RWPE2 (cell line): ENCODE measurements around the gene NKAIN1.

ENCODE experiments used
- ATAC-seq: fragments of 200-7000 bp; cut with Tn5 transposase; 3 replicates; pipeline ENCODE4 v1.9.1; 2021; ENCODE audit warnings: low read depth
- DNase-seq: peaks from one replicate; pipeline ENCODE4 v3.0.0-alpha.2; 2020; ENCODE audit warnings: low spot score
- H3K27ac ChIP-seq: fragments of 450-650 bp; 2 replicates; pipeline ENCODE4 v1.5.1; 2017; ENCODE audit warnings: mild to moderate bottlenecking; ENCODE audit not compliant: poor library complexity, severe bottlenecking
- H3K27me3 ChIP-seq: fragments of 250-450 bp; sonication (Bioruptor Pico); 2 replicates; pipeline ENCODE4 v1.5.1; 2021; ENCODE audit warnings: mild to moderate bottlenecking, moderate library complexity; ENCODE audit not compliant: insufficient read depth, poor library complexity, severe bottlenecking
- H3K36me3 ChIP-seq: fragments of 250-450 bp; sonication (Bioruptor Pico); 2 replicates; pipeline ENCODE4 v1.5.1; 2020; ENCODE audit warnings: low read depth, mild to moderate bottlenecking, moderate library complexity
- H3K4me1 ChIP-seq: fragments of 250-450 bp; sonication (Bioruptor Pico); 2 replicates; pipeline ENCODE4 v1.5.1; 2021; ENCODE audit warnings: mild to moderate bottlenecking, moderate library complexity; ENCODE audit not compliant: insufficient read depth, poor library complexity, severe bottlenecking
- H3K4me3 ChIP-seq: fragments of 250-450 bp; sonication (Bioruptor Pico); 2 replicates; pipeline ENCODE4 v1.5.1; 2021; ENCODE audit warnings: mild to moderate bottlenecking, moderate library complexity; ENCODE audit not compliant: severe bottlenecking
- H3K9me3 ChIP-seq: fragments of 250-450 bp; sonication (Bioruptor Pico); 2 replicates; pipeline ENCODE4 v1.5.1; 2021; ENCODE audit warnings: mild to moderate bottlenecking, moderate library complexity; ENCODE audit not compliant: severe bottlenecking
- TF ChIP-seq, protein P1 (sequence below): fragments of 450-650 bp; IDR thresholded peaks from one replicate; pipeline ENCODE4 v1.5.1; 2017; ENCODE audit warnings: mild to moderate bottlenecking, moderate library complexity; ENCODE audit not compliant: poor library complexity, severe bottlenecking

The NKAIN1 gene

DNA sequence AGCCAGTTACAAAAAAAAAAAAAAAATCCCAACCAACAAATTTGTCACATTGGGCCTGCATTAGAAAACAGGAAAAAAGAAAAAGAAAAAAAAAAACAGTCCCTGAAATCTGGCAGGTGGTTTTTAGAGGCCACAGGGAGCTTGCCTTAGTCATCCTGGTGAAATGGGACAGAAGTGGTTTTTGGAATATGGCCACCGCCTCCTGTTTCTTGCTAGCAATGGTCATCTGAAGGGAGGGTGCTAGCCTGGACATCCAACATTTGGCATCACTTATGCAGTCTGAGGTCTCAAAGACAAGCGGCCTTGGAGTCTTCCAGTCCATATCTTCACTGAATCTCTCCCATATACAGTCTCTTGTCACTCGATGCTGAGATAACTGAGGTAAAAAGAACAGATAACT is 20.1 kb upstream of the NKAIN1 start:
- Histone ChIP-seq H3K4me1 (no peaks in the 10 kb centered on the region), H3K36me3 (peaks cover 49% of the 10 kb centered on the region), H3K4me3 (no peak overlapping the region), H3K27me3 (no peaks in the 10 kb centered on the region), H3K9me3 (no peaks in the 10 kb centered on the region), H3K27ac (no peak overlapping the region)
- no peak for DNase-seq
- ATAC-seq = no peak
- TF ChIP-seq, protein P1, sequence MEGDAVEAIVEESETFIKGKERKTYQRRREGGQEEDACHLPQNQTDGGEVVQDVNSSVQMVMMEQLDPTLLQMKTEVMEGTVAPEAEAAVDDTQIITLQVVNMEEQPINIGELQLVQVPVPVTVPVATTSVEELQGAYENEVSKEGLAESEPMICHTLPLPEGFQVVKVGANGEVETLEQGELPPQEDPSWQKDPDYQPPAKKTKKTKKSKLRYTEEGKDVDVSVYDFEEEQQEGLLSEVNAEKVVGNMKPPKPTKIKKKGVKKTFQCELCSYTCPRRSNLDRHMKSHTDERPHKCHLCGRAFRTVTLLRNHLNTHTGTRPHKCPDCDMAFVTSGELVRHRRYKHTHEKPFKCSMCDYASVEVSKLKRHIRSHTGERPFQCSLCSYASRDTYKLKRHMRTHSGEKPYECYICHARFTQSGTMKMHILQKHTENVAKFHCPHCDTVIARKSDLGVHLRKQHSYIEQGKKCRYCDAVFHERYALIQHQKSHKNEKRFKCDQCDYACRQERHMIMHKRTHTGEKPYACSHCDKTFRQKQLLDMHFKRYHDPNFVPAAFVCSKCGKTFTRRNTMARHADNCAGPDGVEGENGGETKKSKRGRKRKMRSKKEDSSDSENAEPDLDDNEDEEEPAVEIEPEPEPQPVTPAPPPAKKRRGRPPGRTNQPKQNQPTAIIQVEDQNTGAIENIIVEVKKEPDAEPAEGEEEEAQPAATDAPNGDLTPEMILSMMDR = no peak

DNA sequence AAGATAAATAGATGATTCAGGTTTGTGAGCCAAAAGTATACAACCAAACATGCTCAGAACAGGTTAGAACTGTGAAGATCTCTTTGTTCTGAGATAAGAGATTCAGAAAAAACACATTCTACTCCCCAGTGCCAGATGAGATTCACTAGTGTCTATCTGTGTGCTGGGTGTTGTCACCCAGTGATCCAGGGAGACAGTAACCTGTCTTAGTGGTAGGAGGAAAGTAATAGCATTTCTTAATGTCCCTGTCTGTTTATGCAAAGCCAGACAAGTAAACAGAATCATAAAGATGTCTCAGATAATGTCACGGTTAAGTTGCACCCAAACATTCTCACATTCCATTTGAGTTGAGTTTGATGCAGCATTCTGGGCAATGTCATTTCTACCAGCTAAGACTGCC is 18.9 kb upstream of the NKAIN1 start:
- ATAC-seq (no peak), DNase-seq (no peak)
- no peaks in the 10 kb centered on the region for H3K27me3 ChIP-seq
- H3K36me3 ChIP-seq = peaks cover 37% of the 10 kb centered on the region
- H3K27ac ChIP-seq = no peak overlapping the region
- TF ChIP-seq, protein P1 = no peak
- H3K9me3 ChIP-seq = no peaks in the 10 kb centered on the region
- H3K4me1 ChIP-seq = no peaks in the 10 kb centered on the region
- no peak overlapping the region for H3K4me3 ChIP-seq

DNA sequence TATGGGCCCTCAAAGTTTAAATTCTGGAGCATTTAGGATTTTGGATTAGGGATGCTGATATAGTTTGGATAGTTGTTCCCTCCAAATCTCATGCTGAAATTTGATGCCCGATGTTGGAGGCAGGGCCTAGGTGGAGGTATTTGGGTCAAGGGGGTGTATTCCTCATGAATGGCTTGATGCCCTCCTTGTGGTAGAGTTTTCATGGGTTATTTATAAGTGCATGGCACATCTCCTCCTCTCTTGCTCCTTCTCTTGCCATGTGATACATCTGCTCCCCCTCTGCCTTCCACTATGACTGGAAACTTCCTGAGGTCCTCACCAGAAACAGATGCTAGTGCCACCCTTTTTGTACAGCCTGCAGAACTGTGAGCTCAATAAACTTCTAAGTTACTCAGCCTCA is 17.5 kb upstream of the NKAIN1 start:
- ATAC-seq = no peak

DNA sequence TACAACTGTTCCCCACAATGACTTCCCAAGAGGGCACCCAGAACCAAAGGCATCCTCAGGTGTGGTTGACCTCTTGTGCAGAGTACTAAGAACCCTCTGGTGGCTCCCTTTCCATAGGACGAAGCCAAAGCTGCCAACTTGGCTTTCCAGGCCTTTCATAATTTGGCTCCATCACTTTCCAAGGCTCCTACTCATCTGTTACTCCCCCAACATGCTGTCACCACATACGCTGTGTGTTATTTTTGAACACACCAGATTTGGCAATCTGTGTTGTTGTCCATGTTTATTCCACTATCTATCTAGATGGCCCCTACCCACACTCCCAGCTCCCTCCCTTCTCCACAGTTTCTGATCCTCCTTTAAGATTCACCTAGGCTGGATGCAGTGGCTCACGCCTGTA is 10.2 kb upstream of the NKAIN1 start:
- TF ChIP-seq, protein P1 = no peak
- no peaks in the 10 kb centered on the region for H3K36me3 ChIP-seq
- no peak overlapping the region for H3K4me3 ChIP-seq
- no peaks in the 10 kb centered on the region for H3K9me3 ChIP-seq
- ATAC-seq (no peak), DNase-seq (no peak)
- H3K4me1 ChIP-seq = no peaks in the 10 kb centered on the region
- no peaks in the 10 kb centered on the region for H3K27me3 ChIP-seq
- H3K27ac ChIP-seq = no peak overlapping the region

More for the DNA sequence above, 17.5 kb upstream of the NKAIN1 start:
- Histone ChIP-seq H3K36me3 (peaks cover 26% of the 10 kb centered on the region), H3K27me3 (no peaks in the 10 kb centered on the region), H3K9me3 (no peaks in the 10 kb centered on the region), H3K4me3 (no peak overlapping the region), H3K27ac (no peak overlapping the region), H3K4me1 (no peaks in the 10 kb centered on the region)
- DNase-seq = no peak
- TF ChIP-seq, protein P1 = no peak

DNA sequence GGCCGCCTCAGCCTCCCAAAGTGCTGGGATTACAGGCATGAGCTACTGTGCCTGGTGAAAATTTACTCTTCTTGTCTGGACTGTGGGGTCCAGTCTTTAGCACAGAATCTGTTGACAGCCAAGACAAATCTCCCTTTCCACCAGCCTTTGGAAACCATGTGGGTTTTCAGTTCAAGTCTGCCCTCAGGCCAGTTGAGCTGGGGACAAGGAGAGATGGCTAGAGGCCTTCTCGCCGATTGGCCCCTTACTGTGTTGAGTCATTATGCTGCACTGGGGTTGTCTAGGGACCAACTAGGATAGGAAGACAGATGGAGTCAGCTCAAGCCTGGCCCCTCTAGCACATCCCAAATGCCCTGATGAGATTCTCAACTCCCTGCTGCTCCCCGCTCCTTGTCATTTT is 8.6 kb upstream of the NKAIN1 start:
- no peak overlapping the region for H3K4me3 ChIP-seq
- H3K27ac ChIP-seq = no peak overlapping the region
- DNase-seq (no peak), ATAC-seq (no peak)
- H3K4me1 ChIP-seq = no peaks in the 10 kb centered on the region
- no peaks in the 10 kb centered on the region for H3K27me3 ChIP-seq
- no peaks in the 10 kb centered on the region for H3K36me3 ChIP-seq
- TF ChIP-seq, protein P1 = no peak
- no peaks in the 10 kb centered on the region for H3K9me3 ChIP-seq
